ENCODE measurements around the gene FXN. TPM values are rescaled to one million over a fixed set of nuclear protein-coding genes. Genes with fewer than 3 reads are reported as not detected.

Gene FXN
- total and polyA plus RNA-seq, 2 donors (not counting 1 experiment from before 2014, with no cell fraction given) = 8.8 to 9.6 TPM

GRCh38 chr9:69003051-69003450, 32.5 kb upstream of the FXN start:
- Mint-ChIP-seq H3K27ac (no peak overlapping the region), H3K9me3 (ENCODE audit: insufficient read depth) (no peaks in the 10 kb centered on the region), H3K4me3 (no peak overlapping the region), H3K27me3 (no peaks in the 10 kb centered on the region), H3K4me1 (peaks cover 7% of the 10 kb centered on the region)
- ChIA-PET CTCF (interaction anchor here (0.6 to 1.9 kb wide), 3 partner anchors 419 to 441 kb away, joined by 3 to 7 read pairs (median 3); no protein-coding TSS in a partner anchor), POLR2A (interaction anchor here (0.7 kb wide), 1 partner anchor 183 kb away, joined by 3 read pairs; no protein-coding TSS in a partner anchor)
- TF ChIP-seq, protein P1, sequence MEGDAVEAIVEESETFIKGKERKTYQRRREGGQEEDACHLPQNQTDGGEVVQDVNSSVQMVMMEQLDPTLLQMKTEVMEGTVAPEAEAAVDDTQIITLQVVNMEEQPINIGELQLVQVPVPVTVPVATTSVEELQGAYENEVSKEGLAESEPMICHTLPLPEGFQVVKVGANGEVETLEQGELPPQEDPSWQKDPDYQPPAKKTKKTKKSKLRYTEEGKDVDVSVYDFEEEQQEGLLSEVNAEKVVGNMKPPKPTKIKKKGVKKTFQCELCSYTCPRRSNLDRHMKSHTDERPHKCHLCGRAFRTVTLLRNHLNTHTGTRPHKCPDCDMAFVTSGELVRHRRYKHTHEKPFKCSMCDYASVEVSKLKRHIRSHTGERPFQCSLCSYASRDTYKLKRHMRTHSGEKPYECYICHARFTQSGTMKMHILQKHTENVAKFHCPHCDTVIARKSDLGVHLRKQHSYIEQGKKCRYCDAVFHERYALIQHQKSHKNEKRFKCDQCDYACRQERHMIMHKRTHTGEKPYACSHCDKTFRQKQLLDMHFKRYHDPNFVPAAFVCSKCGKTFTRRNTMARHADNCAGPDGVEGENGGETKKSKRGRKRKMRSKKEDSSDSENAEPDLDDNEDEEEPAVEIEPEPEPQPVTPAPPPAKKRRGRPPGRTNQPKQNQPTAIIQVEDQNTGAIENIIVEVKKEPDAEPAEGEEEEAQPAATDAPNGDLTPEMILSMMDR (IDR thresholded peaks at IDR 0.05) = no peak
- no peak for TF ChIP-seq EZH2 (IDR thresholded peaks at IDR 0.05; ENCODE audit: borderline replicate concordance, insufficient read depth, low read depth, low read length, poor library complexity, severe bottlenecking)
- Histone ChIP-seq H3K36me3 (replicated peaks in 1 of 2; ENCODE audit: control extremely low read depth in 1 of 2, control insufficient read depth in 1 of 2, extremely low read depth in 1 of 2, insufficient read depth in 2 of 2, low read length in 1 of 2) (peaks cover 0 to 4% of the 10 kb centered on the region in 2 experiments), H3K4me3 (ENCODE audit: control extremely low read depth in 1 of 5, extremely low read depth in 1 of 5, insufficient read depth in 1 of 5, low read depth in 2 of 5, low read length in 4 of 5) (no peak overlapping the region), H2AFZ (ENCODE audit: insufficient read depth, low read depth, low read length, poor library complexity, severe bottlenecking) (no peak overlapping the region), H3K4me1 (ENCODE audit: control insufficient read depth in 2 of 2, insufficient read depth in 2 of 2, low read length in 2 of 2) (no peaks in the 10 kb centered on the region), H3K27ac (ENCODE audit: low read length in 2 of 2) (no peak overlapping the region), H4K20me1 (ENCODE audit: control insufficient read depth, insufficient read depth, low read length, poor library complexity, severe bottlenecking) (peaks cover 4% of the 10 kb centered on the region), H3K27me3 (replicated peaks in 1 of 4; ENCODE audit: control extremely low read depth in 1 of 4, control insufficient read depth in 3 of 4, insufficient read depth in 4 of 4, low read length in 3 of 4) (no peaks in the 10 kb centered on the region), H3K4me2 (replicated peaks; ENCODE audit: low read depth, low read length, poor library complexity, severe bottlenecking) (no peak overlapping the region), H3K79me2 (ENCODE audit: control insufficient read depth, insufficient read depth, low read length) (no peaks in the 10 kb centered on the region), H3K9me3 (ENCODE audit: control extremely low read depth in 1 of 3, control insufficient read depth in 2 of 3, insufficient read depth in 1 of 3, low read length in 2 of 3) (no peaks in the 10 kb centered on the region), H3K9ac (ENCODE audit: low read length) (no peak overlapping the region)
- intact Hi-C loops (cut with micrococcal nuclease) = no loop called here
- ATAC-seq (ENCODE audit: low read depth) = no peak
- WGBS (ENCODE audit: insufficient coverage) = 86% methylated on average over 8 of the region's 8 CpGs
- no peak for DNase-seq

DNA sequence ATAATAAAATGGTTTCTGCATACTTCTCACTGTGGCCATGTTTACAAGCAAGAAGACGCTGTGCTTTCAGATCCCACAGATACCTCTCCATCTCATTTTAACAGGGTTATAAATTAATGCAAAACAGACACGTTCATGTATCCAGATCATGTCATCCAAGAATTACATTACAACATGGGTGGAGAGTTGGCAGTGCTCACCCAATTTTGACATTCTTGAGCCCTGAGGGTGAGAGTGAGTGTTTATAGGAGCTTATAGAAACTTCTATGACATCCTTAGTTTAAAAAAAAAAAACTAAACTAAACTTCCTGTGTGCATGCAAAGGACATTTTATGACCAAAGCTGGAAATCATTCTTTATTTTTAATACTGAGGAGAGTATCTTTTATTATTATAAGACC, 30.7 kb upstream of the FXN start:
- Histone ChIP-seq H3K4me2 (replicated peaks; ENCODE audit: low read depth, low read length, poor library complexity, severe bottlenecking) (no peak overlapping the region), H3K79me2 (ENCODE audit: control insufficient read depth, insufficient read depth, low read length) (no peaks in the 10 kb centered on the region), H3K9me3 (ENCODE audit: control extremely low read depth in 1 of 3, control insufficient read depth in 2 of 3, insufficient read depth in 1 of 3, low read length in 2 of 3) (no peaks in the 10 kb centered on the region), H3K9ac (ENCODE audit: low read length) (no peak overlapping the region), H4K20me1 (ENCODE audit: control insufficient read depth, insufficient read depth, low read length, poor library complexity, severe bottlenecking) (peaks cover 3% of the 10 kb centered on the region), H3K27ac (ENCODE audit: low read length in 2 of 2) (no peak overlapping the region), H3K4me3 (ENCODE audit: control extremely low read depth in 1 of 5, extremely low read depth in 1 of 5, insufficient read depth in 1 of 5, low read depth in 2 of 5, low read length in 4 of 5) (no peak overlapping the region), H2AFZ (ENCODE audit: insufficient read depth, low read depth, low read length, poor library complexity, severe bottlenecking) (no peak overlapping the region), H3K36me3 (replicated peaks in 1 of 2; ENCODE audit: control extremely low read depth in 1 of 2, control insufficient read depth in 1 of 2, extremely low read depth in 1 of 2, insufficient read depth in 2 of 2, low read length in 1 of 2) (peaks cover 0 to 11% of the 10 kb centered on the region in 2 experiments), H3K4me1 (ENCODE audit: control insufficient read depth in 2 of 2, insufficient read depth in 2 of 2, low read length in 2 of 2) (no peaks in the 10 kb centered on the region), H3K27me3 (replicated peaks in 1 of 4; ENCODE audit: control extremely low read depth in 1 of 4, control insufficient read depth in 3 of 4, insufficient read depth in 4 of 4, low read length in 3 of 4) (no peaks in the 10 kb centered on the region)
- POLR2A ChIA-PET = no interaction called here
- intact Hi-C loops (cut with micrococcal nuclease) = no loop called here
- H3K9me3 Mint-ChIP-seq (ENCODE audit: insufficient read depth) = no peaks in the 10 kb centered on the region
- no CpG with 5 or more reads among the region's 2 CpGs for WGBS (ENCODE audit: insufficient coverage)
- no peak overlapping the region for H3K27ac Mint-ChIP-seq
- no peaks in the 10 kb centered on the region for H3K27me3 Mint-ChIP-seq
- no peak overlapping the region for H3K4me3 Mint-ChIP-seq
- no peak for ATAC-seq (ENCODE audit: low read depth)
- CTCF ChIA-PET = interaction anchor here (1.1 to 1.4 kb wide), 2 partner anchors 424 to 437 kb away, joined by 3 read pairs; no protein-coding TSS in a partner anchor
- H3K4me1 Mint-ChIP-seq = no peaks in the 10 kb centered on the region
- TF ChIP-seq EZH2 (IDR thresholded peaks at IDR 0.05; ENCODE audit: borderline replicate concordance, insufficient read depth, low read depth, low read length, poor library complexity, severe bottlenecking) = no peak
- TF ChIP-seq, protein P1 (IDR thresholded peaks at IDR 0.05) = no peak
- no peak for DNase-seq

Measured in B cell (primary cell).